Effector memory CD4-positive, alpha-beta T cell (primary cell): ENCODE data around the gene USP50.
"Not testable (repeated sequence)": the region's sequence is repeated elsewhere in the genome, so short reads cannot be mapped to it uniquely, and the experiment has no call there.

ENCODE experiments used
- DNase-seq, 3 donors: peaks; one replicate each; pipeline ENCODE4 v3.0.0-alpha.2; 2020
- H3K27ac ChIP-seq: 2 replicates; pipeline ENCODE4 v1.7.0; 2013; ENCODE audit warnings: mild to moderate bottlenecking, low read length, moderate library complexity; ENCODE audit not compliant: insufficient read depth, poor library complexity, severe bottlenecking
- H3K27me3 ChIP-seq: replicated peaks from 2 replicates; pipeline ENCODE4 v1.7.0; 2013; ENCODE audit warnings: mild to moderate bottlenecking, low read length; ENCODE audit not compliant: insufficient read depth, control insufficient read depth, poor library complexity, severe bottlenecking
- H3K36me3 ChIP-seq: 2 replicates; pipeline ENCODE4 v1.7.0; 2013; ENCODE audit warnings: mild to moderate bottlenecking, low read length, moderate library complexity; ENCODE audit not compliant: control insufficient read depth, insufficient read depth
- H3K4me1 ChIP-seq: 2 replicates; pipeline ENCODE4 v1.7.0; 2013; ENCODE audit warnings: low read length, mild to moderate bottlenecking; ENCODE audit not compliant: control insufficient read depth, insufficient read depth, poor library complexity, severe bottlenecking
- H3K4me3 ChIP-seq: 2 replicates; pipeline ENCODE4 v1.7.0; 2013; ENCODE audit warnings: low read length, low read depth, mild to moderate bottlenecking; ENCODE audit not compliant: insufficient read depth, poor library complexity, severe bottlenecking
- H3K9me3 ChIP-seq: 2 replicates; pipeline ENCODE4 v1.7.0; 2013; ENCODE audit warnings: mild to moderate bottlenecking, low read length, moderate library complexity; ENCODE audit not compliant: control insufficient read depth
- total RNA-seq, 3 donors: gene quantifications; one replicate each; lab custom pipeline; 2026; lab: John Stamatoyannopoulos, UW

Gene USP50
- 0.35 to 0.58 (median 0.35) reads per million in 3 donors for total RNA-seq

- H3K9me3 ChIP-seq = no peaks in the 10 kb centered on the region
- H3K4me3 ChIP-seq = no peak within 1 kb of the TSS
- no peak within 1 kb of the TSS for H3K27ac ChIP-seq
- no peaks in the 10 kb centered on the region for H3K4me1 ChIP-seq
- H3K36me3 ChIP-seq = no peaks in the 10 kb centered on the region
- no peak for DNase-seq
- no peaks in the 10 kb centered on the region for H3K27me3 ChIP-seq
Measured at GRCh38 chr15:50546566-50546965, at the start of gene USP50. Gene USP50, minus strand, starts transcription at chr15:50546666. Its CDS starts 141 bp downstream, at chr15:50546525.

GRCh38 chr15:50594311-50594710 is 47.8 kb upstream of the USP50 start:
- Histone ChIP-seq H3K36me3 (peaks cover 40% of the 10 kb centered on the region), H3K4me3 (no peak overlapping the region), H3K4me1 (no peaks in the 10 kb centered on the region), H3K27ac (no peak overlapping the region), H3K9me3 (no peaks in the 10 kb centered on the region), H3K27me3 (no peaks in the 10 kb centered on the region)
- no peak for DNase-seq

- H3K4me1 ChIP-seq = no peaks in the 10 kb centered on the region
- H3K27me3 ChIP-seq = no peaks in the 10 kb centered on the region
- no peaks in the 10 kb centered on the region for H3K9me3 ChIP-seq
- no peak for DNase-seq
- H3K27ac ChIP-seq = no peak overlapping the region
- peaks cover 44% of the 10 kb centered on the region for H3K36me3 ChIP-seq
- H3K4me3 ChIP-seq = no peak overlapping the region
Measured at GRCh38 chr15:50593761-50594160, 47.3 kb upstream of the USP50 start.

GRCh38 chr15:50590288-50590687 is 43.8 kb upstream of the USP50 start:
- no peak overlapping the region for H3K4me3 ChIP-seq
- no peaks in the 10 kb centered on the region for H3K9me3 ChIP-seq
- H3K27ac ChIP-seq = no peak overlapping the region
- DNase-seq = no peak
- no peaks in the 10 kb centered on the region for H3K27me3 ChIP-seq
- peaks cover 59% of the 10 kb centered on the region for H3K36me3 ChIP-seq
- no peaks in the 10 kb centered on the region for H3K4me1 ChIP-seq

- Histone ChIP-seq H3K36me3 (peaks cover 40% of the 10 kb centered on the region), H3K9me3 (no peaks in the 10 kb centered on the region), H3K27me3 (no peaks in the 10 kb centered on the region), H3K27ac (no peak overlapping the region), H3K4me1 (no peaks in the 10 kb centered on the region), H3K4me3 (no peak overlapping the region)
- DNase-seq = no peak
Measured at GRCh38 chr15:50577492-50577891, 31.0 kb upstream of the USP50 start.

- Histone ChIP-seq H3K27me3 (no peaks in the 10 kb centered on the region), H3K9me3 (no peaks in the 10 kb centered on the region), H3K36me3 (peaks cover 37% of the 10 kb centered on the region), H3K4me3 (no peak overlapping the region), H3K4me1 (no peaks in the 10 kb centered on the region), H3K27ac (no peak overlapping the region)
- DNase-seq = no peak
Measured at GRCh38 chr15:50576166-50576565, 29.7 kb upstream of the USP50 start.

GRCh38 chr15:50573842-50574241 is 27.4 kb upstream of the USP50 start:
- not testable (repeated sequence) for H3K9me3 ChIP-seq, H3K27me3 ChIP-seq, H3K27ac ChIP-seq, DNase-seq, H3K4me3 ChIP-seq, H3K4me1 ChIP-seq
- peaks cover 42% of the 10 kb centered on the region for H3K36me3 ChIP-seq

- H3K36me3 ChIP-seq = peaks cover 9% of the 10 kb centered on the region
Measured at GRCh38 chr15:50563756-50564155, 17.3 kb upstream of the USP50 start.

GRCh38 chr15:50562735-50563640 is 16.5 kb upstream of the USP50 start:
- peaks cover 9% of the 10 kb centered on the region for H3K36me3 ChIP-seq
- no peaks in the 10 kb centered on the region for H3K4me1 ChIP-seq
- H3K27ac ChIP-seq = no peak overlapping the region
- no peak overlapping the region for H3K4me3 ChIP-seq
- H3K27me3 ChIP-seq = no peaks in the 10 kb centered on the region
- no peaks in the 10 kb centered on the region for H3K9me3 ChIP-seq
- no peak for DNase-seq

More at GRCh38 chr15:50563756-50564155, 17.3 kb upstream of the USP50 start:
- no peak for DNase-seq
- H3K4me1 ChIP-seq = no peaks in the 10 kb centered on the region
- H3K27ac ChIP-seq = no peak overlapping the region
- H3K4me3 ChIP-seq = no peak overlapping the region
- no peaks in the 10 kb centered on the region for H3K9me3 ChIP-seq
- H3K27me3 ChIP-seq = no peaks in the 10 kb centered on the region

GRCh38 chr15:50558012-50558411 is 11.5 kb upstream of the USP50 start:
- Histone ChIP-seq H3K27ac (no peak overlapping the region), H3K36me3 (peaks cover 6% of the 10 kb centered on the region), H3K4me3 (no peak overlapping the region), H3K27me3 (no peaks in the 10 kb centered on the region), H3K9me3 (no peaks in the 10 kb centered on the region), H3K4me1 (no peaks in the 10 kb centered on the region)
- DNase-seq = no peak
